ENCODE measurements around the gene TTC28.

- TF ChIP-seq CTCF (IDR thresholded peaks at IDR 0.05; ENCODE audit: insufficient read depth, low read length, poor library complexity, severe bottlenecking) (no peak), EZH2phosphoT487 (conservative IDR thresholded peaks at IDR 0.05; ENCODE audit: low read length) (no peak)
These were observed 650.3 kb downstream of the TTC28 start for GRCh38 chr22:28029201-28029948.

Data from SU-DHL-6 (cell line).